KMS-11 (cell line): ENCODE measurements around the gene TEDC1.

Experiments
- H2AFZ ChIP-seq: fragments of 200-600 bp; sonication (generic); 2 replicates; pipeline ENCODE4 v1.6.1; 2016; ENCODE audit warnings: antibody characterized with exemption, mixed run types, low read depth
- H3K27ac ChIP-seq: fragments of 200-600 bp; sonication (generic); 2 replicates; pipeline ENCODE4 v1.6.1; 2016; ENCODE audit warnings: mild to moderate bottlenecking, mixed run types
- H3K27me3 ChIP-seq: fragments of 200-600 bp; sonication (generic); 2 replicates; pipeline ENCODE4 v1.6.1; 2017; ENCODE audit warnings: mild to moderate bottlenecking, low read depth, mixed run types, moderate library complexity; ENCODE audit not compliant: insufficient read depth
- H3K36me3 ChIP-seq: fragments of 200-600 bp; sonication (generic); 2 replicates; pipeline ENCODE4 v1.6.1; 2017; ENCODE audit warnings: mild to moderate bottlenecking, mixed run types; ENCODE audit not compliant: insufficient read depth
- H3K4me1 ChIP-seq: fragments of 200-600 bp; sonication (generic); 2 replicates; pipeline ENCODE4 v1.6.1; 2016; ENCODE audit warnings: mild to moderate bottlenecking, low read depth, mixed run types; ENCODE audit not compliant: poor library complexity, severe bottlenecking
- H3K4me2 ChIP-seq: fragments of 200-600 bp; sonication (generic); 2 replicates; pipeline ENCODE4 v1.7.0; 2016; ENCODE audit warnings: mild to moderate bottlenecking, mixed run types
- H3K4me3 ChIP-seq: fragments of 200-600 bp; sonication (generic); IDR thresholded peaks from 2 replicates; pipeline ENCODE4 v1.6.1; 2017; ENCODE audit warnings: low read depth, low read length, mixed read lengths; ENCODE audit not compliant: insufficient read depth
- H3K79me2 ChIP-seq: fragments of 200-600 bp; sonication (generic); 2 replicates; pipeline ENCODE4 v1.6.1; 2016; ENCODE audit warnings: low read depth, mixed run types; ENCODE audit not compliant: insufficient read depth
- H3K9ac ChIP-seq: fragments of 200-600 bp; sonication (generic); 2 replicates; pipeline ENCODE4 v1.6.1; 2016; ENCODE audit warnings: mild to moderate bottlenecking, mixed run types
- H4K20me1 ChIP-seq: fragments of 200-600 bp; sonication (generic); 2 replicates; pipeline ENCODE4 v1.6.1; 2016; ENCODE audit warnings: mild to moderate bottlenecking, mixed run types; ENCODE audit not compliant: insufficient read depth
- CTCF ChIP-seq: fragments of 200-600 bp; sonication (generic); conservative IDR thresholded peaks from 2 replicates; pipeline ENCODE4 v1.6.1; 2017; ENCODE audit warnings: low read depth, mild to moderate bottlenecking, antibody characterized with exemption, low read length, moderate library complexity, mixed read lengths

The TEDC1 gene

GRCh38 chr14:105498430-105499255 lies 7.6 kb downstream of the TEDC1 start:
- Histone ChIP-seq H3K9ac (no peak overlapping the region), H3K36me3 (no peaks in the 10 kb centered on the region), H2AFZ (no peak overlapping the region), H3K4me3 (no peak overlapping the region), H3K4me2 (no peak overlapping the region), H3K27me3 (no peaks in the 10 kb centered on the region), H3K4me1 (no peaks in the 10 kb centered on the region), H3K27ac (no peak overlapping the region), H3K79me2 (no peaks in the 10 kb centered on the region), H4K20me1 (no peaks in the 10 kb centered on the region)
- no peak for TF ChIP-seq CTCF

- H3K9ac ChIP-seq, result no peak overlapping the region
- no peak overlapping the region for H3K27ac ChIP-seq
- no peaks in the 10 kb centered on the region for H4K20me1 ChIP-seq
- H3K4me1 ChIP-seq, result no peaks in the 10 kb centered on the region
- H3K4me3 ChIP-seq, result no peak overlapping the region
- no peak overlapping the region for H3K4me2 ChIP-seq
- no peaks in the 10 kb centered on the region for H3K27me3 ChIP-seq
- H3K36me3 ChIP-seq, result no peaks in the 10 kb centered on the region
- H3K79me2 ChIP-seq, result no peaks in the 10 kb centered on the region
- no peak overlapping the region for H2AFZ ChIP-seq
- TF ChIP-seq CTCF, result no peak
Observed at GRCh38 chr14:105499256-105500035, 8.4 kb downstream of the TEDC1 start.

GRCh38 chr14:105500036-105500725 lies 9.1 kb downstream of the TEDC1 start:
- Histone ChIP-seq H3K4me2 (no peak overlapping the region), H3K79me2 (no peaks in the 10 kb centered on the region), H3K9ac (no peak overlapping the region)

More at GRCh38 chr14:105500036-105500725, 9.1 kb downstream of the TEDC1 start:
- Histone ChIP-seq H3K4me1 (no peaks in the 10 kb centered on the region), H3K36me3 (no peaks in the 10 kb centered on the region), H4K20me1 (no peaks in the 10 kb centered on the region), H2AFZ (no peak overlapping the region), H3K27ac (no peak overlapping the region), H3K4me3 (no peak overlapping the region), H3K27me3 (no peaks in the 10 kb centered on the region)
- no peak for TF ChIP-seq CTCF
